ENCODE data around the gene SMAD3.

DNA sequence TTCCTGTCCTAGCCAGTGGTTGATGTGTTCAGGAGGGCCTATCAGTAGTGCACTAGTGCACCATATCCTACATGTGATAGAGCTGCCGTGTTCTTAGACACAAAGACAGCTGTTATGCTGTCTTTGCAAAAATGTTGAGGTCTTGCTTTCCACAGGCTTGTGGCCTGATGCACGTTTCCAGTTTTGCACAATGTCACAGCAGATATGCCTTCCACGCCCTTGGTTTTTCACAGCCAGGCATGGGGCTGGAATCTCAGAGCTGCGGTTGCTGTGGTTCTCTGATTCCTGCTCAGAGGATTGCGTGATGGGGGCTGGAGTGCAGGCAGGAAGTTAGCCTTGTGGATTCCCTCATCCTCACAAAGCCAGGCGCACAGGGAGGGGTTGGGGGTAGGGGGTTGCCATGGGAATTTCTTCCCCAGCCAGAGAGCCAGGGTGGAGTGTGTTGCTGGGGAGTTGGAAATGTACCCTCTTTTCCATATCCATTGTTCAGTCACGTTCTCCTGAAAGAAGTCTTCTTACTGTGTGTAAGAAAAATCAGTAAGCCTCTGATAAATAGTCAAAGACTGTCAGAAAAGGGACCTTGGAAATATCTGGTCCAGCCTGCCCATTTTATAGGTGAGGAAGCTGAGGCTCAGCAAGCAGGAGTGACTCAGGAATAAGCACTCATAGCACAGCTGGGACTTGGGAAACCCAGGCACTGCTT lies 79.4 kb downstream of the SMAD3 start:
- TF ChIP-seq, protein P1, sequence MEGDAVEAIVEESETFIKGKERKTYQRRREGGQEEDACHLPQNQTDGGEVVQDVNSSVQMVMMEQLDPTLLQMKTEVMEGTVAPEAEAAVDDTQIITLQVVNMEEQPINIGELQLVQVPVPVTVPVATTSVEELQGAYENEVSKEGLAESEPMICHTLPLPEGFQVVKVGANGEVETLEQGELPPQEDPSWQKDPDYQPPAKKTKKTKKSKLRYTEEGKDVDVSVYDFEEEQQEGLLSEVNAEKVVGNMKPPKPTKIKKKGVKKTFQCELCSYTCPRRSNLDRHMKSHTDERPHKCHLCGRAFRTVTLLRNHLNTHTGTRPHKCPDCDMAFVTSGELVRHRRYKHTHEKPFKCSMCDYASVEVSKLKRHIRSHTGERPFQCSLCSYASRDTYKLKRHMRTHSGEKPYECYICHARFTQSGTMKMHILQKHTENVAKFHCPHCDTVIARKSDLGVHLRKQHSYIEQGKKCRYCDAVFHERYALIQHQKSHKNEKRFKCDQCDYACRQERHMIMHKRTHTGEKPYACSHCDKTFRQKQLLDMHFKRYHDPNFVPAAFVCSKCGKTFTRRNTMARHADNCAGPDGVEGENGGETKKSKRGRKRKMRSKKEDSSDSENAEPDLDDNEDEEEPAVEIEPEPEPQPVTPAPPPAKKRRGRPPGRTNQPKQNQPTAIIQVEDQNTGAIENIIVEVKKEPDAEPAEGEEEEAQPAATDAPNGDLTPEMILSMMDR (IDR thresholded peaks at IDR 0.05 in 2 of 3, conservative IDR thresholded peaks at IDR 0.05 in 1 of 3; ENCODE audit: borderline replicate concordance in 1 of 3, insufficient read depth in 1 of 3, low read depth in 2 of 3, low read length in 2 of 3), result no peak
- no peak for TF ChIP-seq YY1 (IDR thresholded peaks at IDR 0.05; ENCODE audit: extremely low read depth, insufficient replicate concordance, low read depth, low read length)
- no peak for TF ChIP-seq SP1 (IDR thresholded peaks at IDR 0.05; ENCODE audit: low read depth)
- TF ChIP-seq, protein P2, sequence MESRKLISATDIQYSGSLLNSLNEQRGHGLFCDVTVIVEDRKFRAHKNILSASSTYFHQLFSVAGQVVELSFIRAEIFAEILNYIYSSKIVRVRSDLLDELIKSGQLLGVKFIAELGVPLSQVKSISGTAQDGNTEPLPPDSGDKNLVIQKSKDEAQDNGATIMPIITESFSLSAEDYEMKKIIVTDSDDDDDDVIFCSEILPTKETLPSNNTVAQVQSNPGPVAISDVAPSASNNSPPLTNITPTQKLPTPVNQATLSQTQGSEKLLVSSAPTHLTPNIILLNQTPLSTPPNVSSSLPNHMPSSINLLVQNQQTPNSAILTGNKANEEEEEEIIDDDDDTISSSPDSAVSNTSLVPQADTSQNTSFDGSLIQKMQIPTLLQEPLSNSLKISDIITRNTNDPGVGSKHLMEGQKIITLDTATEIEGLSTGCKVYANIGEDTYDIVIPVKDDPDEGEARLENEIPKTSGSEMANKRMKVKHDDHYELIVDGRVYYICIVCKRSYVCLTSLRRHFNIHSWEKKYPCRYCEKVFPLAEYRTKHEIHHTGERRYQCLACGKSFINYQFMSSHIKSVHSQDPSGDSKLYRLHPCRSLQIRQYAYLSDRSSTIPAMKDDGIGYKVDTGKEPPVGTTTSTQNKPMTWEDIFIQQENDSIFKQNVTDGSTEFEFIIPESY (IDR thresholded peaks at IDR 0.05; ENCODE audit: extremely low read depth, insufficient replicate concordance, low read length), result no peak
- no peak for TF ChIP-seq SIN3A (IDR thresholded peaks at IDR 0.05; ENCODE audit: low read depth)
- TF ChIP-seq ZNF274 (IDR thresholded peaks at IDR 0.05; ENCODE audit: low read depth, low read length), result no peak
- TF ChIP-seq, protein P3, sequence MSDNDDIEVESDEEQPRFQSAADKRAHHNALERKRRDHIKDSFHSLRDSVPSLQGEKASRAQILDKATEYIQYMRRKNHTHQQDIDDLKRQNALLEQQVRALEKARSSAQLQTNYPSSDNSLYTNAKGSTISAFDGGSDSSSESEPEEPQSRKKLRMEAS (IDR thresholded peaks at IDR 0.05), result no peak
- TF ChIP-seq POLR2A (IDR thresholded peaks at IDR 0.05; ENCODE audit: borderline replicate concordance, extremely low read depth, insufficient read depth, insufficient read length), result no peak
- TF ChIP-seq EZH2 (IDR thresholded peaks at IDR 0.05), result no peak
- no peak for TF ChIP-seq POLR2AphosphoS5 (IDR thresholded peaks at IDR 0.05; ENCODE audit: low read depth, low read length)
- TF ChIP-seq TCF7L2 (IDR thresholded peaks at IDR 0.05; ENCODE audit: borderline replicate concordance, extremely low read depth, insufficient read depth, insufficient read length), result no peak
- TF ChIP-seq, protein P4, sequence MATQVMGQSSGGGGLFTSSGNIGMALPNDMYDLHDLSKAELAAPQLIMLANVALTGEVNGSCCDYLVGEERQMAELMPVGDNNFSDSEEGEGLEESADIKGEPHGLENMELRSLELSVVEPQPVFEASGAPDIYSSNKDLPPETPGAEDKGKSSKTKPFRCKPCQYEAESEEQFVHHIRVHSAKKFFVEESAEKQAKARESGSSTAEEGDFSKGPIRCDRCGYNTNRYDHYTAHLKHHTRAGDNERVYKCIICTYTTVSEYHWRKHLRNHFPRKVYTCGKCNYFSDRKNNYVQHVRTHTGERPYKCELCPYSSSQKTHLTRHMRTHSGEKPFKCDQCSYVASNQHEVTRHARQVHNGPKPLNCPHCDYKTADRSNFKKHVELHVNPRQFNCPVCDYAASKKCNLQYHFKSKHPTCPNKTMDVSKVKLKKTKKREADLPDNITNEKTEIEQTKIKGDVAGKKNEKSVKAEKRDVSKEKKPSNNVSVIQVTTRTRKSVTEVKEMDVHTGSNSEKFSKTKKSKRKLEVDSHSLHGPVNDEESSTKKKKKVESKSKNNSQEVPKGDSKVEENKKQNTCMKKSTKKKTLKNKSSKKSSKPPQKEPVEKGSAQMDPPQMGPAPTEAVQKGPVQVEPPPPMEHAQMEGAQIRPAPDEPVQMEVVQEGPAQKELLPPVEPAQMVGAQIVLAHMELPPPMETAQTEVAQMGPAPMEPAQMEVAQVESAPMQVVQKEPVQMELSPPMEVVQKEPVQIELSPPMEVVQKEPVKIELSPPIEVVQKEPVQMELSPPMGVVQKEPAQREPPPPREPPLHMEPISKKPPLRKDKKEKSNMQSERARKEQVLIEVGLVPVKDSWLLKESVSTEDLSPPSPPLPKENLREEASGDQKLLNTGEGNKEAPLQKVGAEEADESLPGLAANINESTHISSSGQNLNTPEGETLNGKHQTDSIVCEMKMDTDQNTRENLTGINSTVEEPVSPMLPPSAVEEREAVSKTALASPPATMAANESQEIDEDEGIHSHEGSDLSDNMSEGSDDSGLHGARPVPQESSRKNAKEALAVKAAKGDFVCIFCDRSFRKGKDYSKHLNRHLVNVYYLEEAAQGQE (IDR thresholded peaks at IDR 0.05; ENCODE audit: low read depth), result no peak
